ENCODE measurements around the gene NFIC.

DNA sequence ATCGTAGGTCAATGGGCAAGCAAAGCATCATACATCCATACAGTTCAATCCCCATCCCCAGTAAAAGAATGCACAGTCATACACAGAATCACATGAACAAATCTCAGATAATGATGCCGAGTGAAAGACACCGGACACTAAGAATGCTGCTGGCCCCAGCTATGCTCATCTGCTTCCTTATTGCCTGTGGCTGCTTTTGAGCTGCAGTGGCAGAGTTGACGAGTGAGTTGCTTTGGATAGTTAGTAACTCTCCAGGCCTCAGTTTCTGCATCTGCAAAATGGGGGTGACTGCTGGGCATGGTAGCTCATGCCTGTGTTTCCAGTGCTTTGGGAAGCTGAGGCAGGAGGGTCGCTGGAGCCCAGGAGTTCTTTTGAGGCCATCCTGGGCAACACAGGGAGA, 12.9 kb upstream of the NFIC start:
- TF ChIP-seq, protein P1, sequence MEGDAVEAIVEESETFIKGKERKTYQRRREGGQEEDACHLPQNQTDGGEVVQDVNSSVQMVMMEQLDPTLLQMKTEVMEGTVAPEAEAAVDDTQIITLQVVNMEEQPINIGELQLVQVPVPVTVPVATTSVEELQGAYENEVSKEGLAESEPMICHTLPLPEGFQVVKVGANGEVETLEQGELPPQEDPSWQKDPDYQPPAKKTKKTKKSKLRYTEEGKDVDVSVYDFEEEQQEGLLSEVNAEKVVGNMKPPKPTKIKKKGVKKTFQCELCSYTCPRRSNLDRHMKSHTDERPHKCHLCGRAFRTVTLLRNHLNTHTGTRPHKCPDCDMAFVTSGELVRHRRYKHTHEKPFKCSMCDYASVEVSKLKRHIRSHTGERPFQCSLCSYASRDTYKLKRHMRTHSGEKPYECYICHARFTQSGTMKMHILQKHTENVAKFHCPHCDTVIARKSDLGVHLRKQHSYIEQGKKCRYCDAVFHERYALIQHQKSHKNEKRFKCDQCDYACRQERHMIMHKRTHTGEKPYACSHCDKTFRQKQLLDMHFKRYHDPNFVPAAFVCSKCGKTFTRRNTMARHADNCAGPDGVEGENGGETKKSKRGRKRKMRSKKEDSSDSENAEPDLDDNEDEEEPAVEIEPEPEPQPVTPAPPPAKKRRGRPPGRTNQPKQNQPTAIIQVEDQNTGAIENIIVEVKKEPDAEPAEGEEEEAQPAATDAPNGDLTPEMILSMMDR (conservative IDR thresholded peaks at IDR 0.05), result no peak
- no peak for TF ChIP-seq EZH2 (IDR thresholded peaks at IDR 0.05; ENCODE audit: low read depth)
